NCI-H1105 treated with DMSO at 0.1 percent for 48 hours (cell line): Measurements from ENCODE around the gene RNF123.
"Not testable (repeated sequence)": the region's sequence is repeated elsewhere in the genome, so short reads cannot be mapped to it uniquely, and the experiment has no call there.

Source experiments
- DNase-seq: peaks from one replicate; lab custom pipeline; 2025; lab: John Stamatoyannopoulos, UW

The RNF123 gene

DNA sequence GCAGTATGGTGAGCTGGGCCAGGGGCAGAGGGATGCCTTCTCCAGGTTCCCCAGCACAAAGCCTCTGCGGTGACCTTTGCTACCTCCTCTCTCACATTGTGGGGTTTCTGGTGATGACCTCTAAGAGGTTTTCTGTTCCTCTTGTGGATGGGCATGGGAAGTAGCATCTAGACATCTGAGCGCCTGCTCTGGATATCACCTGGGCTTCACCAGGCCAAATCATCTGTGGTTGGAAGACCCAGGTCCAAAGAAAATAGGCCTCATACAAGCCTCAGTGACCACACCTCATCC, 8.2 kb upstream of the RNF123 start:
- DNase-seq, result no peak

- DNase-seq, result no peak
Measured at GRCh38 chr3:49681543-49681942, 7.8 kb upstream of the RNF123 start.

GRCh38 chr3:49683162-49683561, 6.2 kb upstream of the RNF123 start:
- DNase-seq, result no peak

GRCh38 chr3:49684453-49684852, 4.9 kb upstream of the RNF123 start:
- not testable (repeated sequence) for DNase-seq

- not testable (repeated sequence) for DNase-seq
Measured at GRCh38 chr3:49685103-49685502, 4.3 kb upstream of the RNF123 start.

DNA sequence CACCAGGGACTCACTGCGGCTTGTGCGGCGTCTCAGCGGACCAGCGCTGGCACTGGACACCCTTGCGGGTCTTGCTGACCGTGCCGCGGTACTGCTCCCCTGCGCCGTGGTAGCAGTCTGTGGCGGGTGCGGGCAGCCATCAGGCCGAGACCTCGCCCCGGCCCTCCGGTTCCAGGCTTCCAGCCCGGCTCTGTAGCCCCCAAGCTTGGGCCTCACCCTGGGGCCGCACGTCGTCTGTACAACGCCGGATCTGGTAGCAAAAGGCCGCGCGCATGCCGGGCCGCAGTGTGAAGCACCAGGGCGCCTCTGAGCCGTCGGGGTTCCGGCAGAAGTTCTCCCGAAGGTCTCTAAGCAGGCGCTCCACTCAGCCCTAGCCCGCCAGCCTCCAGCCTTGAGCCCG, 3.5 kb upstream of the RNF123 start:
- DNase-seq, result not testable (repeated sequence)

DNA sequence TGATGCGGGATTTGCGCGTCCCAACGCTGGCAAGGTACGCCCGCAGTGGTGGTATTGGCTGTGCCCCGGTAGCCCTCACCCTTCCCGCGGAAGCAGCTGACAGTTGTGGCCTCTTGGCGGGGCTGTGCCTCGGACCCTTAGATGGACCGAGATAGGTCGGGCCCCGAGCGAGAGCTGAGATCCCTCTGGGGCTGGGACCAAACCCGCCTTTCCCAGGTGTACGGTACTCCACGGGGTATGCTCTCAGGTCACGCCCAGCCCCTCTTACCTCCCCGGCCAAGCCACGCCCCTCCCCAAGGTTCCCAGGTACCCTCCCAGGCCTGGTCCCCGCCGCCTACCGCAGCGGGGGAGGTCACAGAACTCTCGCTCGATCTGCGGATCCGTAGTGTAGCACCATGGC, 3.0 kb upstream of the RNF123 start:
- not testable (repeated sequence) for DNase-seq

GRCh38 chr3:49686769-49687423, 2.5 kb upstream of the RNF123 start:
- DNase-seq, result not testable (repeated sequence)

GRCh38 chr3:49687424-49687795, 1.9 kb upstream of the RNF123 start:
- not testable (repeated sequence) for DNase-seq

DNA sequence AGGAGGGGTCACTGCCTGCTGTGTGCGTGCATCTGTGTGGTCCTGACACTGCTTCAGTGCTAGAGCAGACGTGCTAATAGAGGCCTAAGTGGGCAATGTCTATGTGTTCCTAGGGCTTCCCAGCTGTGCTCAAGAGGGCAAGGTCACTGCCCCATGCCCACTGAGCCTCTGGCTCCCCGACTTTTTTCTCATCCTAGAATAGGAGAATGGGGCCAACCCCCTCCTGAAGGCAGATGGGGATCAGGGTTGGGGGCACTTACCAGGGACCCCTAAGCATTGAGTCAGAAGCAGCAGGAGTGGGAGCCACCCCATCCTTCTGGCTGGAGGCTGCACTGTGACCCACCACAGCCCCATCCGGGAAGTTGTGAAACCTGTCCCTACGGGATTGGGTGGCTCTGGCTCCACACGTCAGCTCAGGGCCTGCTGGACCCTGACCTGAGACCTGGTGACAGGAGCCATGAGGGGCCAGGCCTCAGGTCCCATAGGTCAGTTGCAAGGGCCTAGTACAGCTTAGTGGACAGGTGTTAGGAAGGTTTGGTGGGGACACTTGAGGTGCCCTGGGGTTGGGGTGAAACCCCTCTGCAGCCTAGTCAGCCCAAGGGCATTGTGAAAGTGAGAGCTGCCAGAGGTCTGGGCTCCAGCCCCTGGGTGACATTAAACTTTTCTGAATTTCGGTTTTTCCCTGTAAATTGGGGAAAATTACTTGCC, 865 bp upstream of the RNF123 start:
- DNase-seq, result not testable (repeated sequence)

DNA sequence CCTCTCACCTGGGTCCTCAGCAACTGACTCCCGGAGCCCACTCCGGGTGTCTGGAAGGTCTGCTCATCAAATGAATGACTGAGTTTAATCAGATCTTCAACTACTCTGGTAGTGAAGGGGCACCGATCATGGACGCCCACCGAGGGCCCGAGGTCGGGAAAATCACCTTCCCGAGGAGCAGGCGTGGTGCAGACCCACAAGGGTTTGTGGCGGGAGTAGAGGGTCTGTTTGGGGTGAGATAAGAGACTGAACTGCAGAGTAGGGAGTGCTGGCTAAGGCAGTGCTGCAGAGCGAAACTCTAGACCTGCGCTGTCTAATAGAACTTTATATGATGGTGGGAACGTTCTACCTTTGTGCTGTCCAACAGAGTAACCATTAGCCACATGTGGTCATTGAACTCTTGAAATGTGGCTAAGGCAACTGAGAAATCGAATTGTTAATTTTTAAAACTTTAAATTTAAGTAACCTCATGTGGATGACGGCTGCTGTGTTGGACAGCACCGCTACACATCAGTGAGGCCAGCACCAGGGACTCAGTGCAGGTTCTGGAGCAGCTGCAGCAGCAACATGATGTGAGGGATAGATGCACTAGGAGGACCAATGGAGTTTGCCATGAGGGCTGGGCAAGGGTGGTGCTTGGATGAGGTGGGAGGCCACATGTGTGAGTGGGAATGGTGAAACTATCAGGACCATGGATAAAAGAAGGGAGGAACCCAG, 709 bp downstream of the RNF123 start:
- not testable (repeated sequence) for DNase-seq

- not testable (repeated sequence) for DNase-seq
Measured at GRCh38 chr3:49690856-49691255, 1.5 kb downstream of the RNF123 start.

GRCh38 chr3:49691481-49691880, 2.1 kb downstream of the RNF123 start:
- DNase-seq, result not testable (repeated sequence)

- not testable (repeated sequence) for DNase-seq
Measured at GRCh38 chr3:49694409-49695070, 5.2 kb downstream of the RNF123 start.

DNA sequence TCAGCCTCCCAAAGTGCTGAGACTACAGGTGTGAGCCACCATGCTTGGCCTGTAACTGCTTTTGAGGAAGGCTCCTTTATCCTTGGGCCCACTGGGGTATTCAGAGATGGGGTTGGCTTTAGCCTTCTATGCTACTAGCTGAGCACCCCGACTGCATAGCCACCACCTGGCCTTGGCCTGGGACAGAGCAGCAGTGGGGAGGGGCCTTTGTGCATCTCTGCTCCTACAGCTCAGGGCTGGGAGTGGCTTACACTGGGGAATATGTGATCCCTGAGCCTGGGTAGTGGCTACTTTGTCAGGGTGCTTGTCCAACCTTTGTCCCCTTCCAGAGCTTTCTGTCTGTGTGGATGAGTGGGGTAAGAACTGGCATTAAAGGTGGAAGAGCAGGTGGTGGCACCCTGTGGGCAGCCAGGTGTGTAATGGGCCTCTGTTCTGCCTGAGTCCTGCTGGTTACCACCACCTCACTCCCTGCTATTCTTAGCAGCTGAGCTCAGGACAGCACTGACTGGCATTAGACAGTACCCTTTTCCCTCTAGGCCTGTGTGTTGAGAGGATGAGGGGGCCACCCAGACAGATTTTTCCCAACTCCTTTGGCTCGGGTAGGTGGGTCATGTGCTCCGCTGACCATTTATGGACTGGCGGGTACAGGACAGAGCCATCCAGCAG, 6.1 kb downstream of the RNF123 start:
- DNase-seq, result not testable (repeated sequence)

- no peak for DNase-seq
Measured at GRCh38 chr3:49699281-49699979, 10.1 kb downstream of the RNF123 start.

DNA sequence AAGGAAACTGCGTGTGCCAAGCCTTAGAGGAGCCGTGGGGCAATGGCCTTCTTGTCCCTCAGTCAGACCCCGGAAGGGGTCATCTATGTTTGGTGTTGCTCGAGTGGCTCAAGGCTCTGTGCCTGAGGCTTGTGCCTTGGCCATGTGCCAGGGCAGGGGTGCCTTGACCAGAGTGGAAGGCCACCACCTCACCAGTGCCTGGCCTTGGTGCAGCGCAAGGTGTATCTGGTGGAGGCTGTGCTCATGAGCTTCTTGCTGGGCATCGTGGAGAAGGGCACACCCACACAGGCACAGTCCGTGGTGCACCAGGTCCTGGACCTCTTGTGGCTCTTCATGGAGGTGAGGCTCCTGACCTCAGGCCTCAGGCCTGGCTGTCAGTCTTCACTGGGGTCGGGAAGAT, 10.7 kb downstream of the RNF123 start:
- DNase-seq, result no peak

GRCh38 chr3:49700453-49701128, 11.2 kb downstream of the RNF123 start:
- DNase-seq, result no peak

- DNase-seq, result no peak
Measured at GRCh38 chr3:49701388-49702077, 12.2 kb downstream of the RNF123 start.

- no peak for DNase-seq
Measured at GRCh38 chr3:49702672-49703071, 13.3 kb downstream of the RNF123 start.
